Sigmoid colon (tissue), 7 donors: Measurements from ENCODE around the gene ADAMTS14. TPM values are rescaled to one million over a fixed set of nuclear protein-coding genes. Genes with fewer than 3 reads are reported as not detected.

ENCODE experiments used
- DNase-seq: peaks from one replicate; pipeline ENCODE4 v3.0.0-alpha.2; 2019
- H3K27ac ChIP-seq, 4 donors: fragments of 200-600 bp; sonication (generic); one replicate each; pipeline ENCODE4 v1.5.1; 2016 to 2019; ENCODE audit warnings: mild to moderate bottlenecking in 1 of 4
- H3K27me3 ChIP-seq, 3 donors: fragments of 200-600 bp; sonication (generic); one replicate each; pipeline ENCODE4 v1.5.1; 2019; ENCODE audit warnings: mild to moderate bottlenecking in 1 of 3
- H3K36me3 ChIP-seq, 4 donors: fragments of 200-600 bp; sonication (generic); one replicate each; pipeline ENCODE4 v1.5.1; 2016 to 2019
- H3K4me1 ChIP-seq, 4 donors: fragments of 200-600 bp; sonication (generic); one replicate each; pipeline ENCODE4 v1.5.1; 2017 to 2019
- H3K4me3 ChIP-seq, 4 donors: fragments of 200-600 bp; sonication (generic); one replicate each; pipeline ENCODE4 v1.5.1; 2017 to 2019; ENCODE audit warnings: mild to moderate bottlenecking in 2 of 4, moderate library complexity in 1 of 4
- H3K9me3 ChIP-seq, 4 donors: fragments of 200-600 bp in 3 of 4; sonication (generic) in 3 of 4; one replicate each; pipeline versions ENCODE4 v1.5.1 to v1.6.1; 2013 to 2019
- EP300 ChIP-seq, 4 donors: sonication (generic); formaldehyde crosslinking; IDR thresholded peaks; one replicate each; pipeline ENCODE4 v1.6.1; 2017; ENCODE audit warnings: antibody characterized with exemption in 4 of 4
- POLR2A ChIP-seq, 2 donors: fragments of 450-650 bp; IDR thresholded peaks; one replicate each; pipeline ENCODE4 v1.6.1; 2016; ENCODE audit warnings: antibody characterized with exemption in 2 of 2, mild to moderate bottlenecking in 2 of 2, moderate library complexity in 2 of 2
- POLR2AphosphoS5 ChIP-seq, 4 donors: sonication (generic); formaldehyde crosslinking; IDR thresholded peaks; one replicate each; pipeline ENCODE4 v1.6.1; 2017; ENCODE audit warnings: antibody characterized with exemption in 4 of 4
- WGBS, 2 donors: extraction: QIAGEN DNeasy Blood & Tissue Kit; methylation state at CpG; one replicate each; pipeline ENCODE4 v1.1.7; 2013; 5-methylcytosine and 5-hydroxymethylcytosine counted together
- intact Hi-C: fragments of 100-400 bp; cut with DNase I; formaldehyde crosslinking; loops from one replicate; pipeline ENCODE4 v1.15.1; 2023
- polyA plus RNA-seq, 3 donors: library from polyadenylated mRNA; stranded (reverse); fragments of 200-250 nt; gene quantifications; one replicate each; pipeline ENCODE4 v1.2.3, GENCODE V29; 2013
- total RNA-seq, 4 donors: library from RNA; depleted of rRNA; stranded (reverse); fragments of >200 nt; gene quantifications; one replicate each; pipeline ENCODE4 v1.1.0, GENCODE V29; 2016
- TF ChIP-seq, protein P1 (sequence below), 4 experiments: fragments of 450-650 bp in 3 of 4; fragments of 200-600 bp in 1 of 4; IDR thresholded peaks; one replicate each; pipeline ENCODE4 v1.5.1; 2016 to 2019; ENCODE audit warnings: antibody characterized with exemption in 4 of 4, mild to moderate bottlenecking in 3 of 4, moderate library complexity in 2 of 4
- donor health status: healthy with polysubstance abuse.
- donor health status: Bipolar disorder and iron deficiency.
- donor health status: healthy.

The ADAMTS14 gene
- total and polyA plus RNA-seq, 7 donors, result under 0.01 to 1.1 (median 0.50) TPM; not detected in 1

DNA sequence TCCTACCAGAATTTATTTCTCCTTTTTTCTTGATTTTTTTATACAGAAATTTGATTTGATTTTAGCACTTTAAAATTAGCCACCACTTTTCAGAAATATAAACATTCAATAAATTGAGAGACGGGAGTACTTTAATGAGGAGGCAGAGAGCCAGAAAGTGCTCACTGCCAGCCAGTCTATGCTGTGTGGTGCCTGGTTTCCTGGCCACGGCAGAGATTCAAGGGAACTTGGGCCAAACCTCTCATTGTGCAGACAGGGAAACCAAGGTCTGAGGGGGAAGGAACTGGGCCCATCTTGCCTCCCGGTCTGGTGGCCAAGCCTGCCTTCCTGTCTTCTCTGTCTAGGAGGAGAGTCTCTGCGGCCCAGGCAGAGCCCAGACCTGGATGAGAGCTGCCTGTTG lies 25.9 kb downstream of the ADAMTS14 start:
- Histone ChIP-seq H3K9me3 (no peaks in the 10 kb centered on the region), H3K4me3 (no peak overlapping the region), H3K27me3 (no peaks in the 10 kb centered on the region), H3K36me3 (no peaks in the 10 kb centered on the region), H3K4me1 (peaks cover 0 to 36% (median 30%) of the 10 kb centered on the region in 4 donors), H3K27ac (no peak overlapping the region)
- no peak for DNase-seq
- WGBS, 2 donors, result 61 to 70% methylated on average over 4 of the region's 4 CpGs
- intact Hi-C loops, result no loop called here
- no peak for TF ChIP-seq POLR2AphosphoS5 (IDR thresholded peaks at IDR 0.05)
- TF ChIP-seq, protein P1, sequence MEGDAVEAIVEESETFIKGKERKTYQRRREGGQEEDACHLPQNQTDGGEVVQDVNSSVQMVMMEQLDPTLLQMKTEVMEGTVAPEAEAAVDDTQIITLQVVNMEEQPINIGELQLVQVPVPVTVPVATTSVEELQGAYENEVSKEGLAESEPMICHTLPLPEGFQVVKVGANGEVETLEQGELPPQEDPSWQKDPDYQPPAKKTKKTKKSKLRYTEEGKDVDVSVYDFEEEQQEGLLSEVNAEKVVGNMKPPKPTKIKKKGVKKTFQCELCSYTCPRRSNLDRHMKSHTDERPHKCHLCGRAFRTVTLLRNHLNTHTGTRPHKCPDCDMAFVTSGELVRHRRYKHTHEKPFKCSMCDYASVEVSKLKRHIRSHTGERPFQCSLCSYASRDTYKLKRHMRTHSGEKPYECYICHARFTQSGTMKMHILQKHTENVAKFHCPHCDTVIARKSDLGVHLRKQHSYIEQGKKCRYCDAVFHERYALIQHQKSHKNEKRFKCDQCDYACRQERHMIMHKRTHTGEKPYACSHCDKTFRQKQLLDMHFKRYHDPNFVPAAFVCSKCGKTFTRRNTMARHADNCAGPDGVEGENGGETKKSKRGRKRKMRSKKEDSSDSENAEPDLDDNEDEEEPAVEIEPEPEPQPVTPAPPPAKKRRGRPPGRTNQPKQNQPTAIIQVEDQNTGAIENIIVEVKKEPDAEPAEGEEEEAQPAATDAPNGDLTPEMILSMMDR (IDR thresholded peaks at IDR 0.05), result no peak
- no peak for TF ChIP-seq POLR2A (IDR thresholded peaks at IDR 0.05)
- no peak for TF ChIP-seq EP300 (IDR thresholded peaks at IDR 0.05)

GRCh38 chr10:70699063-70699658 lies 26.9 kb downstream of the ADAMTS14 start:
- Histone ChIP-seq H3K9me3 (no peaks in the 10 kb centered on the region), H3K27ac (no peak overlapping the region), H3K36me3 (no peaks in the 10 kb centered on the region), H3K4me1 (peaks cover 0 to 27% (median 23%) of the 10 kb centered on the region in 4 donors), H3K4me3 (no peak overlapping the region), H3K27me3 (no peaks in the 10 kb centered on the region)
- WGBS, 2 donors, result 94 to 99% methylated on average over 3 of the region's 3 CpGs
- no peak for DNase-seq
- intact Hi-C loops, result no loop called here
- no peak for TF ChIP-seq POLR2AphosphoS5 (IDR thresholded peaks at IDR 0.05)

DNA sequence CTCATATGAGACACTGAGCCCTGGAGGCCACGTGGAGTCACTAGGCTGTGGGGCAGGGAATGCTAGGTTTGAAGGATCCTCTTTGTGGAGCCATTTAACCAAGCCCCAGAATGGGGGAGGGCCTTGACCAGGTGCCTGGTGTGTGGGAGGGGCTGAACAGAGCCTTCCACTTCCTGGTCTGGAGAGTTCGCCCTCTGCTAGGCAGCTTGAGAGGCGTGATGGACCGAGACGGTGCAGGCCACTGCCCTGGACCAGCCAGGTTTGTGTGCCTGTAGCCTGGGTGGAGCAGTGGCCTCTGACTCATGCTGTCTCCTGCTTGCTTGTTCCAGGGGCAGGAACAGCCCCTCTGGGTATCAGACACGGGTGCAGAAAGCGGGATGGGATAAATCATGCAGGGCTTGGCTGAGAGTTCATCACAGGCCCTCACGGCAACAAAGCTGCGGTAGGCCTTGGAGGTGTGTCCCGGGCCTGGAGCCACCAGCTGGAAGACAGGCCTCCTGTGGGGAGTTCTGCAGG lies 27.4 kb downstream of the ADAMTS14 start:
- Histone ChIP-seq H3K36me3 (no peaks in the 10 kb centered on the region), H3K27me3 (no peaks in the 10 kb centered on the region), H3K9me3 (no peaks in the 10 kb centered on the region), H3K27ac (no peak overlapping the region), H3K4me1 (peaks cover 0 to 22% (median 17%) of the 10 kb centered on the region in 4 donors), H3K4me3 (no peak overlapping the region)
- WGBS, 2 donors, result 56 to 76% methylated on average over 10 of the region's 10 CpGs
- no peak for TF ChIP-seq EP300 (IDR thresholded peaks at IDR 0.05)
- TF ChIP-seq, protein P1 (IDR thresholded peaks at IDR 0.05), result no peak
- TF ChIP-seq POLR2AphosphoS5 (IDR thresholded peaks at IDR 0.05), result no peak
- TF ChIP-seq POLR2A (IDR thresholded peaks at IDR 0.05), result no peak
- intact Hi-C loops, result no loop called here
- no peak for DNase-seq

- Histone ChIP-seq H3K27me3 (no peaks in the 10 kb centered on the region), H3K36me3 (no peaks in the 10 kb centered on the region), H3K9me3 (no peaks in the 10 kb centered on the region), H3K4me3 (no peak overlapping the region), H3K4me1 (peaks cover 0 to 11% (median 9%) of the 10 kb centered on the region in 4 donors), H3K27ac (no peak overlapping the region)
- DNase-seq, result no peak
- TF ChIP-seq POLR2AphosphoS5 (IDR thresholded peaks at IDR 0.05) (no peak), POLR2A (IDR thresholded peaks at IDR 0.05) (no peak), EP300 (IDR thresholded peaks at IDR 0.05) (no peak)
- TF ChIP-seq, protein P1 (IDR thresholded peaks at IDR 0.05), result no peak
- intact Hi-C loops, result no loop called here
- WGBS, 2 donors, result 93% methylated on average over 15 of the region's 15 CpGs
Observed at GRCh38 chr10:70702190-70702763, 30.0 kb downstream of the ADAMTS14 start.

- WGBS, 2 donors, result 88 to 89% methylated on average over 5 of the region's 5 CpGs
- no peak overlapping the region for H3K27ac ChIP-seq
- H3K4me1 ChIP-seq, result no peaks in the 10 kb centered on the region
- H3K27me3 ChIP-seq, result no peaks in the 10 kb centered on the region
- TF ChIP-seq EP300 (IDR thresholded peaks at IDR 0.05) (no peak), POLR2A (IDR thresholded peaks at IDR 0.05) (no peak), POLR2AphosphoS5 (IDR thresholded peaks at IDR 0.05) (no peak)
- TF ChIP-seq, protein P1 (IDR thresholded peaks at IDR 0.05), result no peak
- no peaks in the 10 kb centered on the region for H3K36me3 ChIP-seq
- intact Hi-C loops, result no loop called here
- H3K9me3 ChIP-seq, result no peaks in the 10 kb centered on the region
- DNase-seq, result no peak
- no peak overlapping the region for H3K4me3 ChIP-seq
Observed at GRCh38 chr10:70704211-70704610, 31.9 kb downstream of the ADAMTS14 start.
